Psoas muscle (tissue), 8 donors: ENCODE measurements around the gene ITIH6. TPM values are rescaled to one million over a fixed set of nuclear protein-coding genes. Genes with fewer than 3 reads are reported as not detected.
"Not testable (repeated sequence)": the region's sequence is repeated elsewhere in the genome, so short reads cannot be mapped to it uniquely, and the experiment has no call there.

Experiments used
- ATAC-seq, 4 donors: fragments of 200-7000 bp; cut with Tn5 transposase; one replicate each; pipeline ENCODE4 v1.9.1; 2020; ENCODE audit warnings: moderate library complexity in 3 of 4, mild to moderate bottlenecking in 2 of 4
- DNase-seq, 2 donors: peaks; one replicate each; pipeline ENCODE4 v3.0.0-alpha.2; 2020
- H3K27ac ChIP-seq: fragments of 200-600 bp; one replicate; pipeline ENCODE4 v1.8.0; 2022
- H3K27me3 ChIP-seq, 3 donors: fragments of 200-600 bp in 1 of 3; one replicate each; pipeline versions ENCODE4 v1.6.1 to v1.8.0; 2013 to 2022; ENCODE audit warnings: low read length in 2 of 3, mild to moderate bottlenecking in 2 of 3, moderate library complexity in 1 of 3; ENCODE audit not compliant: insufficient read depth in 3 of 3
- H3K36me3 ChIP-seq, 2 donors: fragments of 200-600 bp in 1 of 2; one replicate each; pipeline versions ENCODE4 v1.6.1 to v1.8.0; 2013 to 2022; ENCODE audit warnings: low read depth in 1 of 2, mild to moderate bottlenecking in 1 of 2, moderate library complexity in 1 of 2; ENCODE audit not compliant: insufficient read depth in 1 of 2
- H3K4me1 ChIP-seq: fragments of 200-600 bp; one replicate; pipeline ENCODE4 v1.8.0; 2022
- H3K4me3 ChIP-seq: fragments of 200-600 bp; one replicate; pipeline ENCODE4 v1.8.0; 2022; ENCODE audit warnings: mild to moderate bottlenecking
- H3K9me3 ChIP-seq: fragments of 200-600 bp; one replicate; pipeline ENCODE4 v1.8.0; 2022
- WGBS, 3 donors: extraction: QIAGEN DNeasy Blood & Tissue Kit; methylation state at CpG; one replicate each; pipeline versions ENCODE4 v1.1.6 to v1.1.7; 2013; 5-methylcytosine and 5-hydroxymethylcytosine counted together
- intact Hi-C, 2 donors: fragments of 100-400 bp; cut with DNase I; formaldehyde crosslinking; loops; one replicate each; pipeline versions ENCODE4 v1.11.0 to v1.14.2; 2022
- polyA plus RNA-seq, 3 donors: library from polyadenylated mRNA; stranded (reverse); fragments of 200-250 nt; gene quantifications; one replicate each; pipeline ENCODE4 v1.2.3, GENCODE V29; 2013
- total RNA-seq, 4 donors: library from RNA; stranded (reverse); fragmentation: NEBNext Ultra II Directional in 2 of 4; extraction: Animal tissue kit (Norgen Biotek cat#: 25700) in 2 of 4; gene quantifications; one replicate each; pipeline versions ENCODE4 v1.2.1 to v1.2.4, GENCODE V29; 2021 to 2023
- TF ChIP-seq, protein P1 (sequence below): fragments of 200-600 bp; IDR thresholded peaks from one replicate; pipeline ENCODE4 v1.8.0; 2022; ENCODE audit warnings: antibody characterized with exemption
- donor health status: healthy with polysubstance abuse.
- donor health status: DM: no; HTN: no; CAD: no; lungs with moderate emphysema.
- donor health status: Bipolar disorder and iron deficiency.
- donor health status: healthy.
- donor health status: DM: yes; HTN: yes; CAD: no.
- donor health status: DM: no; HTN: no; CAD: no.
- donor health status: DM: no; HTN: no; CAD: no.
- donor health status: DM: yes; HTN: yes; CAD: no.

Gene ITIH6
- total and polyA plus RNA-seq, 7 donors: 0.01 to 0.06 TPM; not detected in 5

DNA sequence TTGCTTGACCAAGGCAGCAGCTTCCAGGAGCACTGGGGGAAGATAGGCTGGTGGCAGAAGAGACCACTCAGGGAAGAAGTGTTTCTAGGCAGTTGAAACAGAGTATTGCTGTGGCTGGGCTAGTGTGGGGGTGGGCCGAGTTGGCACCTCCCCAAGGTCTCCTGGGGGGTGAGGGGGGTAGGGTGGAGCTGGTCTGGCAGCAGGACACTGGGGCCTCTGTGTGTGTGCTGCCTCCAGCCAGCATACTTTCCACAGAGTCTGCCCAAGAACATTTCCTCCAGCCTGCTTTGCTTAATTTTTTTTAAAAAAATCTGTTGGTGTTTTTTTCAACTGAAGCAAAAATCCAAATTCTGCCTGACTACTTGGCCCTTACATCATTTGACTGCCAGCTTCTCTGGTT lies 4.0 kb downstream of the ITIH6 start:
- 6 to 20% (median 9%) methylated on average over 1 of the region's 1 CpG for WGBS, 3 donors
- no peak for DNase-seq
- no peak overlapping the region for H3K4me3 ChIP-seq

DNA sequence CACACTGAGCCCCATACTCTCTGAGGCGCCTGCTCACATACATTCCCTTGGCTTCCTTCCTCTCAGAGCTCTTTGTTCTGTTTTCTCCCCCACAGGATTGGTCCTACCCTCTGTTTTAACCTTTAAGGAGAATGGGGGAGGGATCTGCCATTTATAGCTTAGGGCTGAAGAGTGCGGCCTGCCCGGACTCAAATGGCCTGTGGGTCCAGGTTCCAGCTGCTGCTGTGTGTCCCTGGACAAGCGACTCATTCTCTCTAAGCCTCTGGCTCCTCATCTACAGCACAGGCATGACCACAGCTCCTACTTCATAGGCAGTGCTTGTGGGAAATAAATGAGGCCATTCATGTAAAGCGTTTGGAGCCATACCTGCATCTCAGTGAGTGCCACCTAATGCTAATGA lies 8.7 kb downstream of the ITIH6 start:
- WGBS, 3 donors: 6 to 30% (median 19%) methylated on average over 3 to 5 of the region's 5 CpGs
- H3K27ac ChIP-seq: not testable (repeated sequence)

More for the DNA sequence above, 4.0 kb downstream of the ITIH6 start:
- intact Hi-C loops: no loop called here
- no peaks in the 10 kb centered on the region for H3K4me1 ChIP-seq
- TF ChIP-seq, protein P1, sequence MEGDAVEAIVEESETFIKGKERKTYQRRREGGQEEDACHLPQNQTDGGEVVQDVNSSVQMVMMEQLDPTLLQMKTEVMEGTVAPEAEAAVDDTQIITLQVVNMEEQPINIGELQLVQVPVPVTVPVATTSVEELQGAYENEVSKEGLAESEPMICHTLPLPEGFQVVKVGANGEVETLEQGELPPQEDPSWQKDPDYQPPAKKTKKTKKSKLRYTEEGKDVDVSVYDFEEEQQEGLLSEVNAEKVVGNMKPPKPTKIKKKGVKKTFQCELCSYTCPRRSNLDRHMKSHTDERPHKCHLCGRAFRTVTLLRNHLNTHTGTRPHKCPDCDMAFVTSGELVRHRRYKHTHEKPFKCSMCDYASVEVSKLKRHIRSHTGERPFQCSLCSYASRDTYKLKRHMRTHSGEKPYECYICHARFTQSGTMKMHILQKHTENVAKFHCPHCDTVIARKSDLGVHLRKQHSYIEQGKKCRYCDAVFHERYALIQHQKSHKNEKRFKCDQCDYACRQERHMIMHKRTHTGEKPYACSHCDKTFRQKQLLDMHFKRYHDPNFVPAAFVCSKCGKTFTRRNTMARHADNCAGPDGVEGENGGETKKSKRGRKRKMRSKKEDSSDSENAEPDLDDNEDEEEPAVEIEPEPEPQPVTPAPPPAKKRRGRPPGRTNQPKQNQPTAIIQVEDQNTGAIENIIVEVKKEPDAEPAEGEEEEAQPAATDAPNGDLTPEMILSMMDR: no peak
- peaks cover 0 to 4% (median 0%) of the 10 kb centered on the region in 3 donors for H3K27me3 ChIP-seq
- no peak for ATAC-seq
- no peak overlapping the region for H3K27ac ChIP-seq
- no peaks in the 10 kb centered on the region for H3K36me3 ChIP-seq
- H3K9me3 ChIP-seq: no peaks in the 10 kb centered on the region

DNA sequence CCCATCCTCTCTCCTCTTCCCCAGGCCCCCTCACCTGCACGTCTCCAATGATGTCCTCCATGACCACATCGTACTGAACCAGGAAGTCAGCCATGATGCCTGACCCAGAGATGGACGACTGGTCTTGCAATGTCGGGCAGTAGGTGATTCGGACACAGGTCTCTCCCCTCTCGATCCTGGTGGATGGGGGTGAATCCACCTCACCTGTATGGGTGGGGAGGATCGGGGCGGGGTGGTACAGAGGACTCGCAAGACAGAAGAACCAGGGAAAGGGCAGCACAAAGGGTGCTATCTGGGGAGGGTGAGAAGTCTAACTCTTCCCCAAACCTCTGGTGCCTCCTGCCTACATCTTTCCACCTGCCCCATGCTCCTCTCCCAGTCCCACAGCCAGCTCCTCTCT lies 9.6 kb downstream of the ITIH6 start:
- H3K4me1 ChIP-seq: no peaks in the 10 kb centered on the region
- intact Hi-C loops: no loop called here
- 81 to 98% (median 98%) methylated on average over 5 to 9 of the region's 9 CpGs for WGBS, 3 donors

More for the DNA sequence above, 8.7 kb downstream of the ITIH6 start:
- peak in 2 of 4 donors; percentile 46 to 69 for ATAC-seq
- intact Hi-C loops, H3K27me3 ChIP-seq, H3K4me1 ChIP-seq, H3K36me3 ChIP-seq, DNase-seq, H3K4me3 ChIP-seq, H3K9me3 ChIP-seq: not testable (repeated sequence)

DNA sequence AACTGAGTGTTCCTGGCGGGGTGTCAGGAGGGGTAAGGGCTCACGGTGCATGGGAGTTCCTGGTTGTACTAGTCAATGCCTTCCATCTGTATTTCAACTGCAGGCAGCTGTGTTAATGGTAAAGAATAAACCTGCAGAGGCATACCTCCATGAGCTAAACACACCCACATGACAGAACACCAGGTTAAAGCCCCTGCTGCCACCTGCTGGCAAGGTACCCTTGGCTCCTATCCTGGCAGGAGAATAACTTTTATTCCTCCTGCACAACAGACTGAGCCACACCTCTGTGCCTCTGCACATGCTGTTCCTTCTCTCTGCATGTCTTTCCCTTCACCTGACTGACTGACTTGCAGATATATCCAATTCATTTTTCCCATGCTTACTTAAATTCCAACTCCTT lies 11.1 kb downstream of the ITIH6 start:
- Histone ChIP-seq H3K27me3 (no peaks in the 10 kb centered on the region), H3K36me3 (no peaks in the 10 kb centered on the region), H3K27ac (no peak overlapping the region), H3K4me3 (no peak overlapping the region), H3K9me3 (peaks cover 28% of the 10 kb centered on the region), H3K4me1 (no peaks in the 10 kb centered on the region)
- DNase-seq (no peak), ATAC-seq (peak; percentile 40 to 74 (median 64))
- TF ChIP-seq, protein P1: peak; percentile 27
- intact Hi-C loops: no loop called here
- WGBS, 3 donors: 72 to 86% (median 76%) methylated on average over 2 of the region's 2 CpGs

More for the DNA sequence above, 9.6 kb downstream of the ITIH6 start:
- peaks cover 15% of the 10 kb centered on the region for H3K9me3 ChIP-seq
- H3K4me3 ChIP-seq: no peak overlapping the region
- ATAC-seq (no peak), DNase-seq (no peak)
- TF ChIP-seq, protein P1: no peak
- no peaks in the 10 kb centered on the region for H3K27me3 ChIP-seq
- no peaks in the 10 kb centered on the region for H3K36me3 ChIP-seq
- H3K27ac ChIP-seq: no peak overlapping the region

DNA sequence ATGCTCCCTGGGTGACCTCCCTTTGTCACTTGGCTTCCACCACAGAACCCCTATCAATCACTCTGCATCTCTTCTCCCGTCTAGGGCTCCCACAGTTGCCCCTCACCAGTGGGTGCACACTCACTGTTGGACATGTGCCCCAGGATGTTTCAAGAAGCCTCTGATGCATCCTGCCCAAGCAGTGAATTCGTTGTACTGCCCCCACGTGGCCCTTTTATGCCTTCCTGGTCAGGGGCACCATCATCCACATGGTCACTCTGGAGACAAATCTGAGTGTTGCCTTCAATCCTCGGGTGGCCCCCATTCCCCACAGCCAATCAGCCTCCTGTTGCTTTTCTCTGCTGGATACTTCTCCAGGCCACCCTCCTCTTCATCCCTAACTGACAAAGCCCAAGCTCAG lies 12.2 kb downstream of the ITIH6 start:
- TF ChIP-seq, protein P1: no peak
- DNase-seq (no peak), ATAC-seq (peak in 3 of 4 donors; percentile 41 to 67 (median 46))
- Histone ChIP-seq H3K4me1 (no peaks in the 10 kb centered on the region), H3K9me3 (peaks cover 30% of the 10 kb centered on the region), H3K27ac (no peak overlapping the region), H3K27me3 (no peaks in the 10 kb centered on the region), H3K4me3 (no peak overlapping the region), H3K36me3 (no peaks in the 10 kb centered on the region)
- 18 to 43% (median 21%) methylated on average over 4 of the region's 4 CpGs for WGBS, 3 donors
- intact Hi-C loops: no loop called here
